Adrenal gland (tissue), 5 donors: Measurements from ENCODE around the gene SSBP3.

Experiments used
- CTCF ChIP-seq, 6 experiments: fragments of 450-650 bp in 4 of 6; fragments of 200-600 bp in 2 of 6; sonication (generic) in 1 of 6; IDR thresholded peaks; 1 replicate in 5 of 6; 2 replicates in 1 of 6; pipeline versions ENCODE4 v1.5.1 to v1.8.0; 2016 to 2021; ENCODE audit warnings: antibody characterized with exemption in 6 of 6, mild to moderate bottlenecking in 2 of 6, moderate library complexity in 1 of 6
- POLR2A ChIP-seq, 2 donors: fragments of 450-650 bp; IDR thresholded peaks; one replicate each; pipeline ENCODE4 v1.6.1; 2017; ENCODE audit warnings: antibody characterized with exemption in 2 of 2, mild to moderate bottlenecking in 2 of 2, moderate library complexity in 1 of 2
- donor health status: DM: no; HTN: no; CAD: no.

GRCh38 chr1:54355931-54356679 lies 50.1 kb downstream of the SSBP3 start:
- TF ChIP-seq CTCF (IDR thresholded peaks at IDR 0.05) (no peak), POLR2A (IDR thresholded peaks at IDR 0.05) (no peak)
